Endometrial microvascular endothelial cells (primary cell): ENCODE data around the gene ZSCAN16. TPM values are rescaled to one million over a fixed set of nuclear protein-coding genes. Genes with fewer than 3 reads are reported as not detected.

Experiments
- in situ Hi-C: cut with HindIII; loops from 2 replicates; pipeline ENCODE4 v1.10.0; 2017; ENCODE audit warnings: low sequenced_read_pairs, low pct_unique_long_range_greater_than_20kb; ENCODE audit errors: inconsistent ontology term
- total RNA-seq: library from RNA; depleted of rRNA; stranded (reverse); fragments of >200 nt; gene quantifications from one replicate; pipeline ENCODE4 v1.2.3, GENCODE V29; 2015; ENCODE audit errors: inconsistent ontology term

ZSCAN16 gene
- total RNA-seq, 1 donor from 2014 or later, result 4.9 TPM

DNA sequence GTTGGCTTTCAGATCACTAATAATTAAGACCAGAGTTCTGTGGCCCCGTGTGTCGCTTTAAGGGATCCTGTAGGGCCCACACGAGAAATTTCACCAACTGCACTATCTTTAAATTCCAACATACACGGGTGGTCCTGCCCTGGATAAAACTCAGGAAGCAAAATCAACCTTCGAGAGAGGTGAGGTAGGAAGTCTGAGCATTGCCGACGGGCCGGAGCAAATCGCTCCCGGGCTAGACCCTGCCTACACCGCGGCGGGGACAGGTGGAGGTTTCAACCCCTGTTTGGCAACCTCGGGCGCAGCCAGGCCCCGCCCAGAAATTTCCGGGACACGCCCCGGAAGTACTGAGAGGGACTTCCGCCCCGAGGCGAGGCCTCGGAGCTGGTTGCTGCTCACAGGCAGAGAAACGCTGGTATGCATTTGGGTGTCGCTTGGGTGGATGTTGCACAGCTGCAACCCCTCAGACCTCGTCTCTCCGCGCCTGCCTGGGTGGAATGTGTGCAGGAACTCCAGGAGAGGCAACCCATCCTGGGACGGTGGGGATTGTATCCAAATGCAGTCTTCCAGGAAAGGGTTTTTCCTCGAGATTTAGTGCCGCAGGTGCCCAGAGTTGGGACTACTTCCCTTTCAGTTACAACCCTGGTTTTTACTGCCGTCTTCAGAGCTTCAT, 37.1 kb downstream of the ZSCAN16 start:
- in situ Hi-C loops, result no loop called here

GRCh38 chr6:28165563-28165962, 41.2 kb downstream of the ZSCAN16 start:
- in situ Hi-C loops, result no loop called here

DNA sequence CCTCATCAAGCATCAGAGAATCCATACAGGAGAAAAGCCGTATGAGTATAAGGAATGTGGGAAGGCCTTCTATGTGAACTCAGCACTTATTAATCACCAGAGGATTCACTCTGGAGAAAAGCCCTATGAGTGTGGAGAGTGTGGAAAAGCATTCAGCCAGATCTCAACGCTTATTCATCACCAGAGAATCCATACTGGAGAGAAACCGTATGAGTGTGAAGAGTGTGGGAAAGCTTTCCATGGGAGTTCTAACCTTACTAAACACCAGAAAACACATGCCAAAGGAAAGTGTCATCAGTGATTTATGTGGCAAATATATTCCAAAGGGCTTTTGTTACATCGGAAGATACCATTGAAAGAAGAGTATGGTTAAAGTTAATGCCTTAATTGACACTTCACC, 42.7 kb downstream of the ZSCAN16 start:
- in situ Hi-C loops, result no loop called here

GRCh38 chr6:28167926-28168325, 43.5 kb downstream of the ZSCAN16 start:
- in situ Hi-C loops, result no loop called here

- in situ Hi-C loops, result no loop called here
Observed at GRCh38 chr6:28171271-28171670, 46.9 kb downstream of the ZSCAN16 start.

GRCh38 chr6:28172006-28172405, 47.6 kb downstream of the ZSCAN16 start:
- in situ Hi-C loops, result no loop called here

DNA sequence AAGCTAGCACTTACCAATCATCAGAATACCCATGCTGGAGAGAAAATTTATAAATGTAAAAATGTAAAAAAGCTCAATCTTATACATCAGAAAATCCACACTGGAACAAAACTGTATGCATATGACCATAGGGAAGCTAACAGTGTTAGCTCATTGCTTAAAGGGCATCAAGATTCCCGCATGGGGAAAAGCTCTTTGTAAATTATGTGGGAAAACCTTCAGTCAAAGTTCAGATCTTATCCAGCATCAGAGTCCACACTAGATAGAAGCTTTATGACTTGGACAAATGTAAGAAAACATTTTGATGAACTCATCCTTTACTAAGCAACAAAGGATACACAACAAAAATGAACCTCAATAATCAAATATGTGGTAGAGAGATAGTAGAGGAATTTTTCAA, 52.0 kb downstream of the ZSCAN16 start:
- in situ Hi-C loops, result no loop called here

Other genes with a start within 250 kb of the ZSCAN16 start
- not detected for gene OR2B2, start 212.2 kb upstream of the ZSCAN16 start, total RNA-seq
- not detected for gene OR2B6, start 167.4 kb upstream of the ZSCAN16 start, total RNA-seq
- 0.19 TPM for gene ZNF165, start 44.0 kb upstream of the ZSCAN16 start, total RNA-seq
- gene ZKSCAN8, start 17.3 kb downstream of the ZSCAN16 start, total RNA-seq, result 11.2 TPM
- 11.8 TPM for gene ZSCAN9, start 100.7 kb downstream of the ZSCAN16 start, total RNA-seq
- 4.1 TPM for gene ZKSCAN4, start 127.7 kb downstream of the ZSCAN16 start, total RNA-seq
- gene NKAPL, start 134.7 kb downstream of the ZSCAN16 start, total RNA-seq, result 0.19 TPM
- 38.7 TPM for gene ZSCAN26, start 142.5 kb downstream of the ZSCAN16 start, total RNA-seq
- gene PGBD1, start 157.0 kb downstream of the ZSCAN16 start, total RNA-seq, result 11.9 TPM
- 16.5 TPM for gene ZSCAN31, start 211.5 kb downstream of the ZSCAN16 start, total RNA-seq
- 2.9 TPM for gene ZKSCAN3, start 225.3 kb downstream of the ZSCAN16 start, total RNA-seq